Activated CD4-positive, CD25-positive, alpha-beta regulatory T cell treated with anti-CD3 and anti-CD28 coated beads, Interleukin-2, amount 50 U/mL, for 16 hours (primary cell): ENCODE data around the gene FAM135A.
"Not testable (repeated sequence)": the region's sequence is repeated elsewhere in the genome, so short reads cannot be mapped to it uniquely, and the experiment has no call there.

Experiments
- DNase-seq: peaks from one replicate; pipeline ENCODE4 v3.0.0-alpha.2; 2020; ENCODE audit warnings: low read depth, low spot score

The FAM135A gene

DNA sequence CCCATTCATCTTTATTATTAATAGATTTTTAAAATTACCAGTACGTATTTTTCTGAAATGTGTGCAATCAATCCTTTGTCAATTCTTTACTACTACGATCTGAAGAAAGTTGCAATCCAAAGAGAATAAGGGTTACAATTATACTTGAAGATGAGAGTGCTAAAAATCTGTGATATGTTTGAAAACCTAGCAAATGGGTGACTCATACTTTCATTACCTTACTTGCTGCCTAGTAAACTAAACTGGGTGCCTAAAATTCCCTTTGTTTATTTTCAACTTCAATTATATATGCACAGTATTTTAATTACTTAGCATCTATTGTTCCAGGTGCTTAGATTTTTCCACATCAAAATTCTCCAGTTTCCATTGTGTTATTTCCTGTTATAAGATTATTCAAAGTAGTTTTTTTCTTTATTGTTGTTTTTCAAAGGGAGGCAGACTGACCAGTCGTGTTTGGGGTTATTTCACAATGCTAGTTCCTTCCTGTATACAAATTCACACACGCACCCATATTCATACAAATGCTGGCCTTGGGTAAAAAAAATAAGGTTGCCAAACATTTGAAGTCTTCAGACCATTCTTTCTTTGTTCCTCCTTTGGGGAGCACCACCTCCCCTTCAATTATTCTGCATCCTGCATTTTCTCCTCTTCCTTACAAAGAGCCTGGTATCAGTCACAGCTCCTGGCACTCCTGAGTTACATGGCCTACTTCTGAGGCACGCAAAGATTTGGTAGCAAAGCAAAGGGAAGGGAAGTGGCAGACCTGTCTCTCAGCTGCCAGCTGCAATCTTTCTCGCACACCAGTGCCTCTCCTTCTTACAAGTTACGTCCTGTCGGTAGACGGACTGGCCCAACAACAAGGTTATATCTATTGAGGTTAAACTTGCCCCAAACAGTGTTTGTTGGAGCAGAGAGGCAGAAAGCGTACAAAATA, 16.2 kb upstream of the FAM135A start:
- DNase-seq, result no peak

DNA sequence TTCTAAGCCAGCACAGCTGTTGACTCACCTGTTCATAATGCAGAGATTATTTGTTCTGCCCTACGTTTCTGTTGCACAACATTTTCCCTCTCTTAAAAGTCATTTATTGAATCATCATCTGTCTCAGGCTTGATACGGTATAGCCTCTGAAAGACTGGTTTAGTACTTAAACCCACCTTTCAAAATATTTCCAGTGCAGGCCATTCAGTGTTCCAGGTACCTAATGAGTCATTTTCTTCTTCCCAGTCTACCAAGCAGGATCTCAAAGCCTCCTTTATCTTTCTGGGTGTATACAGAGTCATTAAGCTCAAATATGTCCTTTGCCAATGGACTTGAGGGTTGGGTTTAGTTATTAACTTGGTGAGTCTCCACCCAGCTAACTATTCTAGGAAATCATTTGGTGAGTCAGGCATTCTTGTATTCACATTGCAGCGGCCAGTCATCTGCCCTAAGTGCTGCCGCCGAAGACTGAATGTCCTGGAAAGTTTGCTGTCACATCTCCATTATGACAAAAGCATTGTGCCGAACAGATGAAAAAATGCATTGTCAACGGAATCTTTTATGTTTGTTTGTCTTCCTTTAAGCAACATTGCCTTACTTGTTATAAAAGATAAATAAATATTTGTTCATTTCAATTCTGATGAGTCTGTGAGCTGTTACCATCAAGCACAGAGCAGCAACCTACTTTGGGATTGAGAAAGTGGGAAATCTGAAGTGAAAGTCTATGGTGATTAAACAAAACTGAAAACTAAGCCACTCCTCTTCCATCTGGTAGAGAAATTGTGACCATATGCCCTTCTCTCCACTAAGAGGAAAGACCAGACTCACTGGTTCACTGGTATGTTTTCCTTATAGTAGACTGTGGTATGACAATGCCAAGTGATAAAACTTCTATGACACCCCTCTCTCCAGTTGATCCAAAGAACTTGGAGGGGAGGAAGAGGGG, 14.3 kb upstream of the FAM135A start:
- DNase-seq, result no peak

DNA sequence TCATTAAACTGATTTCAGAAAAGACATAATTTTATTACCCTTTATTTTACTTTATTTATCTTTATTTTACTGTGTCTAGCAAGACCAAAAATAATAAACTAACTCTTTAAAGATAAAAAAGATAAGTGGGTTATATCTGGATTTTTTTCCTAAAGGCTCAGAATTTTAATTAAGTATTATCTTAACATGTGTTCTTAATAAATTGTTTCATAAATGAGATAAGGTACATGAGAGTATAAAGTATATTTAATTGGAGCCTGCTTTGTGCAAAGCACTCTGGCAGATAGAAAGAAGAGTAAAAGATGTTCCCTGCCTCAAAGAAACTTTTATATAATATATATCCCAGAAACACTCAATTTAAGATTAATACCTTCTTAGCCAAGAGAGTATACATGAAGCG, 8.7 kb upstream of the FAM135A start:
- DNase-seq, result no peak

DNA sequence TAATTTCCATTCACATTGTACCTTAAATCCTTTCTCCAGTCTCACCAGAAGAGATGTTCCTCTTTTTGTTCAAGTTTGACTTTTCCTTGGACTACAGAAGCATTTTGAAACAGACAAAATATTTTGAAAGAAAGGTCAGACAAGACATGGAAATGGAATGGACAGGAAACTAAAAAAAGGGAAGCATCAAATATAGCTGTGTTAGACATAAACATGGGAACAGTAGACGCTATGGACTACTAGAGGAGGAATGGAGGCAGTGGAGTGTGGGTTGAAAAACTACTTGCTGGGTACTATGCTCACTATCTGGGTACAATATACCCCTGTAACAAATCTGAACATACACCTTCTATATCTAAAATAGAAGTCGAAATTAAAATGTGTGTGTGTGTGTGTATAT, 4.1 kb upstream of the FAM135A start:
- no peak for DNase-seq

DNA sequence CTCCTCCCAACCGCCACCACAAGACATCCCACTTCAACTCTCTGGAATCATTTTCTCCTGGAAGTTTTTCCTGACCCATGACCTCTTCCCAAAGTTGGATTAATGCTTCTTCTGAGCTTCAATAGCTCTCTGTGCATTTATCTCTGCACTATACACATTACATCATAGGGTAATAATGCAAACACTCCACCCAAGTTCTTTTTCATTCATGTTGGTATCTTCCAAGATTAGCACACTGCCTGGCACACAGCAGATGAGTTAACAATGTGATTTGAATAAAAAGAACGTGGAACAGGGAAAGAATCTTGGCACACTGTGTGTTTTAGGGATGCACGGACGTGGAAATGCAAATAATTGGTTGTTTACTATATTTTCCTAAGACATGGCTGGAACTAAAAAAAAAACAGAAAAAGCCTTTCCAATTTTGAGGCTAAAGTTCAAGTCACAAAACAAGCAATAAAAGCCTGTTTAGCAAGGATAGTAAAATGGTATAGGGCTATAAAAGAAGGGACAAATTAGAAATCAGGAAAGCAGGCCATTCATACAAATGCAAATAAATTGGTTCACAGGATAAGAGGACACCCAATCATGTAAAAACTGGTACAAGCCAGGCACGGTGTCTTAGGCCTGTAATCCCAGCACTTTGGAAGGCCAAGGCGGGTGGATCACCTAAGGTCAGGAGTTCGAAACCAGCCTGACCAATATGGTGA, 1.6 kb upstream of the FAM135A start:
- DNase-seq, result no peak

DNA sequence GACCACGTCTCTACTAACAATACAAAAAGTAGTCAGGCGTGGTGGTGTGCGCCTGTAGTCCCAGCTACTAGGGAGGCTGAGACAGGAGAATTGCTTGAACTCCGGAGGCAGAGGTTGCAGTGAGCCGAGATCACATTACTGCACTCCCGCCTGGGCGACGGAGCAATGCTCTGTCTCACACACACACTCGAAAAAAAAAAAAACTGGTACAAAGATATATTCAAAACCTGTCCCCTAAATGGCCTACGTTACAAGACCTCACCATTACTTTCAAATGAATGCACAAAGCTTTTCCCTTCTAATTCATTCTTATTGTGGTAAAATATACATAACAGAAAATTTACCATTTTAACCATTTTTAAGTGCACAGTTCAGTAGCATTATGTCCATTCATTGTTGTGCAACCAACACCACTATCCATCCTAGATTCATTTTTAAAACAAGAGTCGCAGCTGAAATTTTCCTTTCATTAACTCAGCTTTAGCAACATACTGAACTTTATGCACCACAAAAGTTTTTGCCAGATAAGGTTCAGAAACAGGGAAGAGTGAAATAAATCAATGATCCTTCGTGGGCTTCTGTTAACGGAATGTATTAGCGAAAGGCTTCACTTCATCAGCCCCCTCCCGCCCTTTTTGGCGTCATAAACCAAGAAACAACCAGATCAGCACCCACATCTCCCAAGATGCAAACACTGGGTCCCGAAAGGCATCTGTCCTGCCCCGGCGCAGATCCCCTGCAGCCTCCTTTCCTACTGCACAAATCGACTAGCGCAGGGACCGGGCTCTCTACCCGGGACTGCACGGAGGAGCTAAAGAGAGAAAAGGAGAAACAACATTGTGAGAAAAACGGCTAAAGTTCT, 825 bp upstream of the FAM135A start:
- DNase-seq, result no peak

DNA sequence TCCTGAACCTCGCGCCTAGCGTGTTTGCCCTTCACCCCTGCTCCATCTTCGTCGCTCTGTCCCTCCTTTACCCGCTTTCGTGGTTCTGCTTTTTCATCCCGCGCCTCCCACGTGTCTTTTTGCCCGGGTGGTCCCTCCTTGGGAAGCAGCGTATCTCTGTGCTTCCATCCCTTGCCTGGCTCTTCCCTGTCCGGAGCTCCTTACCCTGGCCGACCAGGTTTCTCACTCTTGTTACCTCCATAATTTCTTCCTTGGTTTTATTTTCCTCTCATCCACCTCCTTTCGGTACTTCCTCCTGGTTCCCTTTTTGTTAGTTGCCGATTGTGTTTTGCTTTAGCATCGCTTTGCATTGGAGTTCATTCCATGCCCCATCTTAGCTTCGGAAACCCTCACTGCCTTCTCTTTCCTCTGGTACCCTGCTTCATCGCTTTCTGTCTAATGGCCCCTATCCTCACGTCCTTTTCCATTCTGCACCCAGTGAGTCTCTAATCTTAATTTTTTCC, 735 bp downstream of the FAM135A start:
- no peak for DNase-seq

DNA sequence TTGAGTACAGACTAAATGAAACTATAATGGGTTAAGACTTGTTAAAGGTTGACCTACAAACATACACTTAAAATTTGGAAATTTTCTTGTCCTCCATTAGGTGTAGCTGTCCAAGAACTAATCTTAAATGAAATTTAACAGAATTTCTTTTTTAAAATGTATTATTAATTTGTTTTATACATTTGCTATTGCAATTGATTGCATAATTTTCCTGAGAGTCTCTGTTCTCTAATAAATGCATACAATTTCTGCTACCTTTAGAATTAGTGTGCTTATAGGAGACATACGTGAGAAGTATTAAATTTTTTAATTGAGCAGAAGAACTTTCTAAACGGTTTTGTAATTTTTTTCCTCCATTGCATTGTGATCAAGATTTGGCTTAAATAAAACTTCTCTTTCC, 1.5 kb downstream of the FAM135A start:
- no peak for DNase-seq

DNA sequence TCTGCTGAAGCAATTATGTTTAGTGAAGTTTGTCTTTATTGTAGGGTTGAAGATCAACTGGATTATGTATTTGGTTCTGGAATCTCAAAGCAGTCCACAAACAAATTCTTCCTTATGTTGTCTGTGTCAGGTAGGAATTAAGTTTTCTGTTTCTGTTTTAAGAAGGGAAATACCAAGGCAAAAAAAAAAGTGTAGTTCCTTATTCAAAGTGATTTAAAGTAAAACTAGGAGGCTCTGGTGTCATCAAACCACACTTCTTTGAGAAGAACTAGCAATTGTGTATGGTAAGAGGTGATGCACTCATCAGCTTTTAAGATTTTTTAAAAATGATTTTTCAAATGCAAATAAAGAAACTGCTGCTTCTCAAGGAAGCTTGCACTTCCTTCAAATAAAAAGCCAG, 1.9 kb downstream of the FAM135A start:
- DNase-seq, result no peak

DNA sequence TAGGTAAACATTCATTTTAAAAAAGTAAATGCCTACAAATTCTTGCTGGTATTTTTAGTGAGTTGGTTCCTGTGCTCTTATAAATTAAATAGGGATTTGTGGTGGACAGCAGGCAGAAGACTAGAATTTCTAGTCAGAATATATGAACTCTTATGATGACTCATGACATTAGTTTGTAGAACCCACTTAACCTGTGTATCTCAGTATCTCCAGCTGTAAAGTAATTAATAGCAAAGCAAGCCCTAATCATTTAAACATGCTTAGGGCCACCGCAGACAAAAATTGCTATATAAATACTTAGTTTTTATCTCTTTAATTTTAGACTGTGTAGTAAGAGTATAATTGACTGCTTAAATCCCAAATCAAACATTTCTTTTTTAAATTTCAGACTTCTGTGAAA, 2.4 kb downstream of the FAM135A start:
- no peak for DNase-seq

DNA sequence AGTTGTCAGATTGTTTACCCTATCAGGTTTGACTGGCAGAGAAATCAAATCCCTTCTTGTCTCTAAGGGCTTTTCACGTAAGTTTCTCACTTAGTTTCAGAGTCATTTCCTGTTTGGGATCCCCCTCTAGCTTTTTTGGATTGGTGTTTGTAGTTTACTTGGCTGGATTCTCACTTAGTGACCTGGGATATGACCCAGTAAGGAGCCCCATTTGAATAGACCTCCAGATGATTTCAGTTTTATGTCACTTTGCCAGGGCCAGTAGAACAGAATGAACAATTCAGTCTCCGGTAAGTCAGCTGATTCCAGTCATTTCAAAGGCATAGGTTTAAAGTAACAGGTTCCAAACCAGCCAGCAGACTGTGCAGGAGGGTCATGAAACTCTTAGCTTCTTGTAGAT, 8.2 kb downstream of the FAM135A start:
- DNase-seq, result no peak

DNA sequence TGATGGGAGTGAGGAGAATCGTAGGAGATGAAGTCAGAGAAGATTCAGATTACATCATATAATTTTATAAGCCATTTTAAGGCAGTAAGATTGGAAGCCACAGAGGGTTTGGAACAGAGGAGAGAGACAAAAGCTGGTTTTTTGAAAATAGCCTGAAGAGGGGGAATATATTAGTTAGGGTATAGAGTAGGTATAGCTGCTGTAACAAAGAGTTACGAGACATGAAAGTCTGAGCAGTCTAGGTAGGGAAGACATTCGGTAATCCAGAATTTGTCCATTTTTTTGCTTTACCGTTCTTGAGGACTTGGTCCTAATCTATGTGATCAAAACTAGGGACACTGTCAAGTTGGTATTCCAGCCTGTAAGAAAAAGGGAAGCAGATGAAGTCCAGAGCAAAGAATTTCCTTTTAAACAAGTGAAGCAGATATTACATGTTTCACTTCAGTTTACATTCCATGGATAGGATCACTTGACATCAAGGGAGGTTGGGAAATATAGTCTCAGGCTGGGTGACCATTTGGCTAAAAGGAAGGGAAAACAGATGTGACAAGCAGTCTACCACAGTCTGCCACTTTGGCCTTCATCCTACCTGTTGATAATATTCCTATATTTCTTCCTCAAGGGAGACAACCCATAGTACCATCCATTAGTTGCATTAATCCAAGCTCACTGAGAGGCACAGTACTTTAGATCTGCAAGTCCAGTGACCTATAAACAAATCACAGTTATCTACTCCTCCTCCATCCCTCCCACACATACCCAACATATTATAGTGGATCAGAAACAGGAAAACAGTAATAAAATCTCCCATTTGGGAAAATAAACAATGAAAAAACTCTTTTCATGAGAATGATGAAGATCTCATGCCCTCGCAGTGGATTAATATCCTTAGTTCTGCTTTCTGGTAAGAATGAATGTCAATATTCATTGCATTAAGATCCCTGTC, 10.2 kb downstream of the FAM135A start:
- no peak for DNase-seq

DNA sequence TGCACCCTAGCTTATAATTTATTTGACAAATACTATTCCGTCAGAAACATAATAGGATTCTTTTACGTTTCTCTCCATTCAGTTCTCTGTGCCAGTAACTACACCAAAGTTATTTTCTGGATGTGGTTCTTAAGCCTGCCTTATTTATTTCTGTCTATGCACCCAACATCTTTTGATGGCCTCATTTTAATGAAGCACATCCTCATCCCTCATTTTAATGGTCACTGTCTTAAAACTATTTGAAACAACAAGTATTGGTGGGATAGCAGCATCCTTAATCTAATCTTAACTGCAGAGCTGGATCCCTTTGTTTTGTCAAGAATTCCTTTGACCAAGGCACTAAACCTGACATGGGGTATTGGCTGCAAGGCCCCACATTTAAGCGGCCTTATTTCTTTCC, 11.0 kb downstream of the FAM135A start:
- no peak for DNase-seq

DNA sequence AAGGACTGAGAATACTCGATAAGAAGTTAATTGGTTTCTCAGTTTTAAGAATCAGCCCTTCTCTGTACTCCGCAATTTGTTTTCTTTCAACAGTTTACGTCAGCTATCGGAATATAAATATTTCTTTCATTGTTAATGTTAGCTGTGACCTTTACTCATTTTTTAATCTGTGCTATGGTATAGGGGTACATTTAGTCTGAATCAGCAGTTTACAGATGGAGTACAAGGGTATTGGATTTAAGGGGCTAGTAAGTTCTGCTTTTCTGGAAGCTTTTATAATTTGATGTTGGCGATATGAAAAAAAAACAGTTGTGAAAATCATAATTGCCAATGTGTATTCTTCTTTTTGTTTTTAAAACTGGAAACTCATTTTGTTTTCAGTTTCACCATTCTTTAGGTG, 23.0 kb downstream of the FAM135A start:
- no peak for DNase-seq

DNA sequence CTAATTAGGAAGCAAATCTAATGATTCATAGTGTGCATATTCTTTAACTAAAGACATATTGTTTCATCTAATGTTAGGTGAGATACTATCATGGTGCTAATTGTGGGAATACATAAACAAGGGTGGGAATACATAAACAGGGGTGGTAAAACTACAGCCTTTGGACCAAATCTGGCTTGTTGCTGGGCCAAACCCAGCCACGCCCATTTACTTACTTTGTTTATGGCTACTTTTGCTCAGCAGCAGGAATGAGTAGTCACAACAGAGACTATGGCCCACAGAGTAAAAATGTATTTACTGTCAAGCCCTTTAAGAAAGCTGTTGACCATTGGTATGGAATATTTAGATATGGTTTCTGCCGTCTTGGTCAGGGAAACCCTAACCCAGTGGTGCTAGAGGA, 31.7 kb downstream of the FAM135A start:
- DNase-seq, result no peak

DNA sequence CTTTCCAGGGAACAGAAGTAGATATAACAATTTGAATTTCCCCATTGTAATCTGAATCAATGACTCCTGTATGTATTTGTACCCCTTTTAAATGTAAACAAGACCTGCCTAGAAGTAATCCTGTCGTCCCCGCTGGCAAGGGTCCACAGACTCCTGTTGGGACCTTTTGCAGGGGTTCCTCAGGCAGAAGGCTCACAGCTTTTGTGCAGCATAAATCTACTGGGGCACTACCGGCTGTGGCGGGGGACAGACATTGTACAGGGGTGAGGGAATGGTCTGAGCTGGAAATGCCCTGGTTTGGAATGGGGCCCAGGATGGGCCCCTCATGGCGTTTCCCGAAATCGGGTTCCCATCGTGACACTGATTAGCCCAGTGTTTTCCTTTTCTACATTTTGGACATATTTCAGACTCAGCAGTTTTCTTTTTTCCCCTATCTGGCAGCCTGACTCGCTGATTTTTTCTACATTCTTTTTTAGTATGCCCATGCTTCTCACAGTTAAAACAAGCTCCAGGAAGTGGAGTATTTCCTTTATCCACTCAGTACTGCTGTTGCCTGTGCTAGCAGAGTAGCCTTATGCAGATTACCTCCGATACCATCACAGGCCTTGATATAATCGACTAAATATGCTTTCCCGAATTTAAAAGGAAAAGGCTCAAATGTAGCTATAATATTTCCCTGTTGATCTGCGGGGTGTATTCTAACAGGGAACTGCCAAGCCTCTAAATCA, 34.2 kb downstream of the FAM135A start:
- not testable (repeated sequence) for DNase-seq

DNA sequence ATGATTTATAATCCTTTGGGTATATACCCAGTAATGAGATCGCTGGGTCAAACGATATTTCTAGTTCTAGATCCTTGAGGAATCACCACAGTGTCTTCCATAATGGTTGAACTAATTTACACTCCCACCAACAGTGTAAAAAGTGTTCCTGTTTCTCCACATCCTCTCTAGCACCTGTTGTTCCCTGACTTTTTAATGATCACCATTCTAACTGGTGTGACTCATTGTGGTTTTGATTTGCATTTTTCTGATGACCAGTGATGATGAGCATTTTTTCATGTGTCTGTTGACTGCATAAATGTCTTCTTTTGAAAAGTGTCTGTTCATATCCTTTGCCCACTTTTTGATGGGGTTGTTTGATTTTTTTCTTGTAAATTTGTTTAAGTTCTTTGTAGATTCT, 40.6 kb downstream of the FAM135A start:
- not testable (repeated sequence) for DNase-seq

DNA sequence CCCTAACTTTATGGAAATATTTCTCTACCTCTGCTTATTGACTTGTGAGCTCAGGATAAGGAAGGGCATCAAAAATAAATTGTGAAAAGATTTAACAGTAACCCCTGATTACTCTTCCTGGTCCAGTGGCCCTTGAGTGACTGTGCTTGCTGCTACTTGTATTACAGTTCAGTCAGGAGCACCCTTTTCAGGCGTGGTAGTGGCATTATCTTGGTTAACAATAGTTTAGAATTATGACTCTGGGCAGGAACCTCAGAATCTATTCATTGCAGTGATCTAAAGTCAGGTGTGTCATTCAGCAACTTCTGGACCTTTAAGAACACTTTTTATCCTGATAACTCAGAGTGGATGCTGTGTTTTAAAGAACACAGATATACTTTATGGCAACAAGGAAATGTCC, 43.4 kb downstream of the FAM135A start:
- no peak for DNase-seq

DNA sequence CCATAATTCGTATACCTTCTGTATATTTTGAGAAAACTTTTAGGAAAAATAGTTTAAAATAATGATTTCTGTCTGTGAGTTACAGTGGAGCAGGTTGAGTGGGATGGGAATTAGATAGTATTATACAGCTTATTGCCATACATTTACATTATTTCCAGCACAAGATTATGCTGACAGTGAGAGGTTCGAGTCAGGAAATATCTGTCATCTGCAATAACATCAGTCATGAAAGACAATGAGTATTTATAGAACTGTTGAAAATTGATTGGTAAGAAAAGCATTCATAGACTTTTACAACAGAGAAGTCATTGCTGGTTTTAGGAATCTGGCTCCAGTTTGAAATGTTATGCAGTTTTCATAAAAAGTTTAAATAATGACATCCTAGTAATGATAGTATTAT, 45.9 kb downstream of the FAM135A start:
- no peak for DNase-seq
